HepG2 (cell line): ENCODE measurements around the gene UNC50. TPM values are rescaled to one million over a fixed set of nuclear protein-coding genes. Genes with fewer than 3 reads are reported as not detected.

Source experiments
- ATF1 ChIP-seq: IDR thresholded peaks from 2 replicates; pipeline ENCODE4 v1.6.1; 2016; ENCODE audit warnings: mild to moderate bottlenecking, control low read depth
- BHLHE40 ChIP-seq: IDR thresholded peaks from 2 replicates; pipeline ENCODE4 v1.6.1; 2011; ENCODE audit warnings: low read length, improper control_type of control experiment
- BRCA1 ChIP-seq: sonication (generic); formaldehyde crosslinking; IDR thresholded peaks from 2 replicates; pipeline ENCODE4 v1.4.0; 2020; ENCODE audit warnings: missing genetic modification reagents
- BRF2 ChIP-seq: sonication (generic); formaldehyde crosslinking; IDR thresholded peaks from 2 replicates; pipeline ENCODE4 v1.8.1; 2022; ENCODE audit warnings: mild to moderate bottlenecking, missing genetic modification reagents
- CREB1 ChIP-seq, 2 experiments: fragments of 450-650 bp in 1 of 2; IDR thresholded peaks; 2 replicates each; pipeline ENCODE4 v1.6.1; 2016 to 2017; ENCODE audit warnings: control low read depth in 1 of 2, mild to moderate bottlenecking in 1 of 2, missing compliant biosample characterization in 1 of 2, missing genetic modification characterization in 1 of 2
- EZH2 ChIP-seq: conservative IDR thresholded peaks from 2 replicates; pipeline ENCODE4 v1.6.1; 2012; ENCODE audit warnings: mild to moderate bottlenecking, low read depth, low read length, moderate library complexity
- GABPB1 ChIP-seq: IDR thresholded peaks from 2 replicates; pipeline ENCODE4 v1.6.1; 2016; ENCODE audit warnings: mild to moderate bottlenecking, missing genetic modification reagents, moderate library complexity, missing compliant biosample characterization
- HCFC1 ChIP-seq: fragments of 150-350 bp; IDR thresholded peaks from 2 replicates; pipeline ENCODE4 v1.6.1; 2014; ENCODE audit warnings: low read depth, low read length
- HNF4A ChIP-seq: sonication (generic); formaldehyde crosslinking; IDR thresholded peaks from 2 replicates; pipeline ENCODE4 v1.4.0; 2020; ENCODE audit warnings: missing genetic modification reagents
- HOXA5 ChIP-seq: sonication (generic); formaldehyde crosslinking; IDR thresholded peaks from 2 replicates; pipeline ENCODE4 v1.4.0; 2020; ENCODE audit warnings: missing genetic modification reagents
- JUND ChIP-seq: sonication (generic); formaldehyde crosslinking; IDR thresholded peaks from 2 replicates; pipeline ENCODE4 v1.8.0; 2022; ENCODE audit warnings: mild to moderate bottlenecking, missing genetic modification reagents
- KAT8 ChIP-seq: IDR thresholded peaks from 2 replicates; pipeline ENCODE4 v1.6.1; 2016; ENCODE audit warnings: missing genetic modification reagents, missing compliant biosample characterization
- KDM5B ChIP-seq: sonication (generic); formaldehyde crosslinking; IDR thresholded peaks from 2 replicates; pipeline ENCODE4 v1.4.0; 2020; ENCODE audit warnings: missing genetic modification reagents, mild to moderate bottlenecking, borderline replicate concordance
- MBNL3 ChIP-seq: fragments of 250-450 bp; sonication (Bioruptor Pico); conservative IDR thresholded peaks from 2 replicates; pipeline ENCODE4 v1.8.0; 2022; ENCODE audit warnings: mild to moderate bottlenecking, inconsistent platforms
- MIXL1 ChIP-seq: IDR thresholded peaks from 2 replicates; pipeline ENCODE4 v1.6.1; 2016
- SMAD9 ChIP-seq: sonication (generic); formaldehyde crosslinking; IDR thresholded peaks from 2 replicates; pipeline ENCODE4 v1.5.1; 2020; ENCODE audit warnings: mild to moderate bottlenecking, missing genetic modification reagents
- SRY ChIP-seq: sonication (generic); formaldehyde crosslinking; IDR thresholded peaks from 2 replicates; pipeline ENCODE4 v1.8.0; 2022; ENCODE audit warnings: mild to moderate bottlenecking, missing genetic modification reagents
- TP53 ChIP-seq: sonication (generic); formaldehyde crosslinking; conservative IDR thresholded peaks from 2 replicates; pipeline ENCODE4 v1.4.0; 2020; ENCODE audit warnings: missing genetic modification reagents
- YY1 ChIP-seq: IDR thresholded peaks from 2 replicates; pipeline ENCODE4 v1.6.1; 2011; ENCODE audit warnings: low read length, low read depth, moderate library complexity, mild to moderate bottlenecking; ENCODE audit not compliant: insufficient read depth, insufficient replicate concordance
- ZNF33A ChIP-seq: sonication (generic); formaldehyde crosslinking; IDR thresholded peaks from 2 replicates; pipeline ENCODE4 v1.5.1; 2020; ENCODE audit warnings: missing genetic modification reagents, mild to moderate bottlenecking, moderate library complexity, borderline replicate concordance
- ZNF660 ChIP-seq: sonication (generic); formaldehyde crosslinking; IDR thresholded peaks from 2 replicates; pipeline ENCODE4 v1.5.1; 2020; ENCODE audit warnings: mild to moderate bottlenecking, low read depth, missing genetic modification reagents, borderline replicate concordance
- ZNF720 ChIP-seq: sonication (generic); formaldehyde crosslinking; IDR thresholded peaks from 2 replicates; pipeline ENCODE4 v1.4.0; 2020; ENCODE audit warnings: missing genetic modification reagents
- ZNF724P ChIP-seq: sonication (generic); formaldehyde crosslinking; IDR thresholded peaks from 2 replicates; pipeline ENCODE4 v1.8.0; 2022; ENCODE audit warnings: missing genetic modification reagents, borderline replicate concordance
- ZNF749 ChIP-seq: sonication (generic); formaldehyde crosslinking; IDR thresholded peaks from 2 replicates; pipeline ENCODE4 v1.8.0; 2022; ENCODE audit warnings: mild to moderate bottlenecking, missing genetic modification reagents, moderate library complexity, borderline replicate concordance
- ZNF770 ChIP-seq: sonication (generic); formaldehyde crosslinking; IDR thresholded peaks from 2 replicates; pipeline ENCODE4 v1.5.0; 2020; ENCODE audit warnings: mild to moderate bottlenecking, missing genetic modification reagents
- ZSCAN25 ChIP-seq: sonication (generic); formaldehyde crosslinking; IDR thresholded peaks from 2 replicates; pipeline ENCODE4 v1.8.0; 2022; ENCODE audit warnings: mild to moderate bottlenecking, missing genetic modification reagents
- ZSCAN30 ChIP-seq: sonication (generic); formaldehyde crosslinking; IDR thresholded peaks from 2 replicates; pipeline ENCODE4 v1.5.0; 2020; ENCODE audit warnings: mild to moderate bottlenecking, missing genetic modification reagents
- ZSCAN5A ChIP-seq: sonication (generic); formaldehyde crosslinking; IDR thresholded peaks from 2 replicates; pipeline ENCODE4 v1.8.0; 2022; ENCODE audit warnings: mild to moderate bottlenecking, missing genetic modification reagents, borderline replicate concordance
- polyA plus RNA-seq, 8 experiments: library from polyadenylated mRNA; depleted of rRNA in 3 of 8; stranded (reverse) in 7 of 8; unstranded in 1 of 8; fragments of >200 nt; fragmentation: Illumina TruSeq in 4 of 8; extraction: Trizol in 4 of 8; gene quantifications; 2 replicates each; pipeline versions ENCODE4 v1.2.1 to v1.2.3, GENCODE V29; 2011 to 2016; ENCODE audit warnings: low read depth in 4 of 8, missing spikeins in 1 of 8, mixed read lengths in 1 of 8; ENCODE audit not compliant: insufficient read depth in 1 of 8
- total RNA-seq, 5 experiments: library from RNA; depleted of rRNA; stranded (reverse); fragments of >200 nt; fragmentation: Illumina TruSeq; extraction: Trizol; gene quantifications; 2 replicates each; pipeline ENCODE4 v1.2.3, GENCODE V29; 2016; ENCODE audit warnings: low read depth in 1 of 5

The UNC50 gene
- total and polyA plus RNA-seq, 2 of the 13 experiments (the other 11 are each of a cell fraction or from before 2014, with no cell fraction given), result 92.6 to 95.6 TPM

DNA sequence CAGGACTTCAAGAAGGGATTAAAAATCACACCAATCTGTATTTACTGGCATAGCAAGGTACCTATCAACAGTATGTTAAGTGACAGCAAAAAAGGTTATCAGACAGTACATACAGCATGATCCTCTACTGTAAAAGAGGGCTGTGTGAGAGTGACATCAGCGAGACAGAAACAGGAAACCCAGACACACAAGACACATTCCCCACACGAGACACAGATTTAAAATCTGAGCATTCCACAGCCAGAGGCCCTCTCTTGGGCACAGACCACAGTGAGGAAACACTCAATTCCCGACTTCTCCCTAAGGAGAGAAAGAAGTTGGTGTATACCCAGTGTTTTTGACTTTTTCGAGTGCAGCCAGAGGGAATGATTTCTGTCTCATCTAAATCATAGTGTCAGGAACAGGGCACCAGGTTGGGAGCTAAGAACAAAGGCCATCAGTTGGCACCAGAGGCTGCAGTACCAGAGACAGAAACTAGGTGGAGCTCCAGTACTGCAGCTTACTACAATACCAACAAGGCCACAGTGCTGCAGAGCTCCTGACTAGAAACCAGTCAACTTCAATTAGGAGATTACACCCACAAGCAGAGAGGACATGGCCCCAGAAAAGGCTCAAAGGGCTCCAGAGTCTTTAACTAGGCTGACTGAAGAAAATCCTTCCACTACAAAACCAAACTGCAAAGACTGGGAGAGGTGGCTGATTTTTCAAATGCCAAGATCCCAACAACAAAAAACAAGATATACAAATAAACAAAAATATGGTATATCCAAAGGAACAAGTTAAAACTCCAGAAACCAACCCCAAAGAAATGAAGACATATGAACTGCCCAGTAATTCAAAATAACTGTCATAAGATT, 41.0 kb downstream of the UNC50 start (continued):
- no peak for TF ChIP-seq ZNF33A (CRISPR knock-in tag)
- TF ChIP-seq BHLHE40, result 0 out of 2 replicates have a peak, but pooled peaks have one; percentile 11
- no peak for TF ChIP-seq ZNF720 (CRISPR knock-in tag)
- TF ChIP-seq ZSCAN30, result no peak
- no peak for TF ChIP-seq TP53
- no peak; the same call in 1 of the 2 replicates for TF ChIP-seq ZSCAN5A
- no peak for TF ChIP-seq ATF1
- TF ChIP-seq SMAD9, result no peak
- no peak for TF ChIP-seq ZNF749 (CRISPR knock-in tag)
- no peak for TF ChIP-seq ZNF660 (CRISPR knock-in tag)
- no peak for TF ChIP-seq KDM5B (CRISPR knock-in tag)
- no peak for TF ChIP-seq JUND (CRISPR knock-in tag)
- TF ChIP-seq CREB1 (IDR thresholded peaks at IDR 0.05), result no peak
- TF ChIP-seq CREB1 (CRISPR knock-in tag; IDR thresholded peaks at IDR 0.05), result no peak
- no peak for TF ChIP-seq HNF4A
- TF ChIP-seq KAT8, result peak; percentile 31; the same call in 1 of the 2 replicates
- TF ChIP-seq HCFC1, result no peak
- no peak for TF ChIP-seq YY1
- no peak for TF ChIP-seq SRY
- no peak for TF ChIP-seq ZSCAN25 (CRISPR knock-in tag)
- peak; percentile 34; the same call in 1 of the 2 replicates for TF ChIP-seq HOXA5 (CRISPR knock-in tag)
- no peak for TF ChIP-seq MBNL3 (CRISPR knock-in tag)
- TF ChIP-seq MIXL1 (CRISPR knock-in tag), result peak; percentile 78
- no peak for TF ChIP-seq ZNF724P
- TF ChIP-seq BRCA1 (CRISPR knock-in tag), result no peak
- TF ChIP-seq ZNF770 (CRISPR knock-in tag), result no peak
- no peak for TF ChIP-seq BRF2 (CRISPR knock-in tag)
- no peak for TF ChIP-seq EZH2
- TF ChIP-seq GABPB1 (CRISPR knock-in tag), result no peak
